Forelimb muscle (tissue), 1 donor: ENCODE measurements around the gene NLGN1. TPM values are rescaled to one million over a fixed set of nuclear protein-coding genes. Genes with fewer than 3 reads are reported as not detected.
A peak's percentile ranks its signal among the peaks of the same experiment; 100 is the strongest.
"Not testable (repeated sequence)": the region's sequence is repeated elsewhere in the genome, so short reads cannot be mapped to it uniquely, and the experiment has no call there.

Source experiments
- DNase-seq: peaks from one replicate; pipeline ENCODE4 v3.0.0-alpha.2; 2013; ENCODE audit warnings: low read depth
- polyA plus RNA-seq: library from polyadenylated mRNA; unstranded; fragments of 120-200 nt; gene quantifications from one replicate; pipeline ENCODE4 v1.2.1, GENCODE V29; 2013; ENCODE audit not compliant: insufficient read length

NLGN1 gene
- polyA plus RNA-seq, 1 donor, result 1.5 TPM

DNA sequence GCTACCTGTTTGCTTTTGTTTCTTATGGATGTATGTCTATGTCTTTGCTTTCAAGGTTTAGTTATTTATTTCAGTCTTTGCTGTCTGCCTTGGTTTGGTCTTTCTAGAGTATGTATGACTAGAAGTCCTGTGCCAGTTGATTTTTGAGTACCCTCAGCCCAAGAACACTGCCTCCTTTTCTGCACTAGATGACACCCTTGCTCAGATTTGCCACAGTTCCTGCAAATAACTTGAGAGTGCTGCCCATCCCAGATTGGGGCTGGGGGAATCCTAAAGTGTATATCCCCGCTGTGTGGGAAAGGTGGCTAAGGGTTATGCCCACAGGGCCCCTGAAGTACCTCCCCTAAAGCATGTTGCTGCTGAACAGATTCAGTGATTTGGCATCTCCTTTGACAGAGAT is 32.0 kb downstream of the NLGN1 start:
- DNase-seq, result no peak

- no peak for DNase-seq
Observed at GRCh38 chr3:173430576-173430975, 33.0 kb downstream of the NLGN1 start.

GRCh38 chr3:173439004-173439403 is 41.5 kb downstream of the NLGN1 start:
- DNase-seq, result no peak

DNA sequence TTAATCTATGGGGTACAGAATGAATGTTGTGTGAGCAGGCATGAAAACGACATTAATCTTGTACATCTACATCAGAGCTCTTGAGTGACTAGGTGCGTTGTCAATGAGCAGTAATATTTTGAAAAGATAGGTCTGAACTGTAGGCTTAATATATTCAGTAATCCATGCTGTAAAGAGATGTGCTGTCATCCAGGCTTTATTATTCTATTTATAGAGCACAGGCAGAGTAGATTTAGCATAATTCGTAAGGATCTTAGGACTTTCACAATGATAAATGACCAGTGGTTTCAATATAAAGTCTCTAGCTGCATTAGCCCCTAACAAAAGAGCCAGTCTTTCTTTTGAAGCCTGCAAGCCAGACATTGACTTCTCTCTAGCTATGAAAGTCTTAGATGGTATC is 43.0 kb downstream of the NLGN1 start:
- no peak for DNase-seq

DNA sequence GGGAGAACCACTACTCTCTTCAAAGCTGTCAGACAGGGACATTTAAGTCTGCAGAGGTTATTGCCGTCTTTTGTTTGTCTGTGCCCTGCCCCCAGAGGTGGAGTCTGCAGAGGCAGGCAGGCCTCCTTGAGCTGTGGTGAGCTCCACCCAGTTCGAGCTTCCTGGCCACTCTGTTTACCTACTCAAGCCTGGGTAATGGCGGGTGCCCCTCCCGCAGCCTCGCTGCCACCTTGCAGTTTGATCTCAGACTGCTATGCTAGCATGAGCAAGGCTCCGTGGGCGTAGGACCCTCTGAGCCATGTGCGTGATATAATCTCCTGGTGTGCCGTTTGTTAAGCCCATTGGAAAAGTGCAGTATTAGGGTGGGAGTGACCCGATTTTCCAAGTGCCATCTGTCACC is 54.0 kb downstream of the NLGN1 start:
- not testable (repeated sequence) for DNase-seq

GRCh38 chr3:173463250-173463649 is 65.7 kb downstream of the NLGN1 start:
- no peak for DNase-seq

DNA sequence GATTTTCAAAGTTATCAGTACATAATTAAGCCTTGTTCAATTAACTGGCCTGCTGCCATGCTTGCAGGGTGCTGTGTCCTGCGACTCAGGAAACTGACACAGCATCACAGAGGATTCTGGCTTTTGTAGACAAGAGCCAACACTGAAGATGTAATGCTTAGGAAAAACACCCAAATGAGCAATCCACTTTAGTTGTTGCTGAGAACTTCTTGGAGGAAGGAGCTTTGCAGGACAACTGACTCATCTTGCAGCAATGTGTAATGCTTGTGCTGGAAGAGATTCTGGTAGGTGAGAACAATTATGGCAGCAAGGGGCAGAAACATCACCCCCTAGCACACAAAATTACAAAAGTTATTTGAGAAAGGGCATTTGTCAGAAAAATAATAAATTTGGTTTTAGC is 67.6 kb downstream of the NLGN1 start:
- DNase-seq, result no peak

DNA sequence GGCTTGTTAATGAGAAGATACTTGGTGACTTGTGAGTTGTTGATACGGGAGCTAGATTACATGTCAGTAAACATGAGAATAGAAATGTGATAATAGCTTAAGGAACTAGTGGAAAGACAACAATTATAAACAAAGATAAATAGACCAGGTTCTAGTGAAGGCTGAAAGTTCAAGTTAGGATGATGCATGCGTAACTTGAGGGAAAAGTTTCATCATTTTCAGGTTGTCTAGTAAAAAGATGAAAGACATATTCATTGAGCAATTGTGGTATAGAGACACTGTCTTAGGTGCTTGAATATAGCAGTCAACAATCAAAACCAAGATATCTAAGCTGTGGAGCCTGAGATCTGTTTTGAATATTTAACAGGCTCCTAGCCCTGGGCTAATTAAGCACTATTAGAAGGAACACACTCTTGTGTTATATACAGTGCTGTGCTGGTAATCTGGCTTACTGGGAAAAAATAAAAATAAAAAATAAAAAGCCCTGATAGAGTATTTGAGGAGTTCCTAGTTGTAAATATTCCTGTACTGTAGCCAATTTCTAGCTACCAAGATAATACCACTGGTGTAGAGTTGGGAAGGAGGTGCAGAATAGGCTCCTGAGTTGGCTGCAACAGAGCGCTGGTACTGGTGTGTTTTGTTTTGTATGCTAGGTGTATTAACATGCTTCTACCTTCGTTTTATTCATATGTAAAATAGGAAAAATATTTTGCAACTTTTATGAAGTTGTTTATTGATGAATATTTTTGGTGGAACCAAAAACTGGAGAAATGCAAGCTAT is 68.5 kb downstream of the NLGN1 start:
- no peak for DNase-seq

DNA sequence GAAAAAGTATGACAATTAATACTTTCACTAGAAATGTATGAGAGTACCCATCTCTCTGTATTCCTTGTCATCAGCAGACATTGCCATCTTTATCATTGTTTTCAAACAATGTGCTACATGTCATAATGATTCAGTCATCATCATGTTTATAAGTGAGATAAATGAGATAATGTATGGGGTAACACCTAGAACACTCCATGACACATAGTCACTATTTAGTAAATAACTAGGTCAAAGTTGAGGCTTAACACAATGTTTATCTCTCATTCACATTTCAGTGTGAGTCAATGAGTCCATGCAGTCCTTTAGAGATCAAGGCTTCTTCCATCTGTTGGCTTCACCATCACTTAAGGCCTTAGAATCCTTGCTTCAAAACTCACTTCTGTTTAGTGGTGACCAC is 70.0 kb downstream of the NLGN1 start:
- DNase-seq, result no peak

GRCh38 chr3:173473237-173473636 is 75.7 kb downstream of the NLGN1 start:
- no peak for DNase-seq

GRCh38 chr3:173479301-173479700 is 81.8 kb downstream of the NLGN1 start:
- no peak for DNase-seq

DNA sequence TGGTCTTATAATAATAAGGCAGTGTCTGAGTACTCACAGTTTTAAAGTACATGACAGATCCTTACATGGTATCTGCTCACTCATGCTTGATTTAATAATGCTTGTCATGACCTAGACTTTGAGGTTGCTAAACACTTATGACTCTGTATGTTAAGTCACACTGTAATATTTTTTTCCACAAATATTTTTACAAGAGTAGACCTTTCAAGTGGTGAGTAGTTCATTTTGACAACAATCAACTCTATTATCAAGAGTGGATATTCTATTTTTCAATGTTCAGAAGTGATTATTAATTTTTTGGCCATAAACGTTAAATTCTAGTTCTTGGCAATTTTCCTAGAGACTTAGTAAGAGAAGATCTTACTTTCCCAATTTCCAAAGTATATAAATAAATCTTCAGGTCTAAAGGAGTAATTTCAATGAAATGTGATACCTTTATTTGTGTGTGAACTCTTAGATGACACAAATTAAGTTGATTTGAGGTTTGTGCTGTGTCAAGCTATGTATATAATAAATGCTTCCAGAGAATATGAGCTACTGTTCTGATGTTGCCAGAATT is 104.5 kb downstream of the NLGN1 start:
- no peak for DNase-seq

GRCh38 chr3:173502983-173503568 is 105.5 kb downstream of the NLGN1 start:
- DNase-seq, result peak; percentile 60

DNA sequence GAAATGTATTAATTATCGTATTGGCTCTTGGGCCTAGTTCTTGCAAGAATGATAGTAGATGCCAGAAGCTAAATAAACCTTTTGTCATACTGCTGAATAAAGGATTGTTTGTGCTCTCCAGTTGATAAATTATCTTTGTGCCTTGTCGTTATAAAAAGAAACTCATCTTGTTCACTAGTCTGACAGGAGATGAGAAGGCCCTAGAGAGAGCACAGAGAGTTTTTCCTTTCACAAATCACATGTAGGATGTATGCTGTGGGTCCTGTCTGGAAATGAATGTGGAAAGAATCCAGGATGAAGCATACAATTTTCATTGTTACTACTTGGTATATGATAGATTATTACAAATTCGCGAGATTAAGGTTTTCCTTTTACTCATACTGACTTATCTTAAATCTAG is 113.0 kb downstream of the NLGN1 start:
- no peak for DNase-seq

GRCh38 chr3:173513123-173513522 is 115.6 kb downstream of the NLGN1 start:
- DNase-seq, result no peak

DNA sequence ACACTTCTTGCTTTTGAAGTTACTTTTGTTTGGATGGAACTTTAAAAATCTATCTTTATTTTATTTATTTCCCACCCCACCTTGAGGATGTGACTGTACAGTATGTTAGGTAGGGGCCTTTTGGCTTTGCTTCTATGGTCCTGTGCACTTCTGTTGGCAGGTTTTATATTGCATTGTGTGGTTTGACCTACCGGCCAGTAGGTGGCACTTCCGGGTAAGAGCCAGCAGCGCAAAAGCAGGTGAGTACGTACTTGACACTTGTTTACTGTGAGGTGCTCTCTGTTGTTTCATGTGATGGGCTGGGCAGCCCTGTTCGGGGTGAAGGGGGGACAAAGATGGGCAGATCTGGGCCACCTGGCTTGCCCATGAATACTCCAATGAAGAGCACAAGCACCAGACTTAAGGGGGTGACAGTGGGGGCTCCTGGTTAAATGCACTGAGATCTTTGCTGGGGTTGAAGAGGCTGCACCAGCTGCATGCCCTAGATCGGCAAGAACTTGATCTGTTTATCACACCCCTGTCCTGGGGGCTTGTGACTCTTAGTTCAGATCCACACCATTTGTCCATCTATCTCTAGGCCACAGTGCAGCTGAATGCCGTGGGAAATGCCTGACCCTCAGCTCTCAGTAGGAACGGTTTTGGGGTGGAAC is 131.6 kb downstream of the NLGN1 start:
- DNase-seq, result no peak

DNA sequence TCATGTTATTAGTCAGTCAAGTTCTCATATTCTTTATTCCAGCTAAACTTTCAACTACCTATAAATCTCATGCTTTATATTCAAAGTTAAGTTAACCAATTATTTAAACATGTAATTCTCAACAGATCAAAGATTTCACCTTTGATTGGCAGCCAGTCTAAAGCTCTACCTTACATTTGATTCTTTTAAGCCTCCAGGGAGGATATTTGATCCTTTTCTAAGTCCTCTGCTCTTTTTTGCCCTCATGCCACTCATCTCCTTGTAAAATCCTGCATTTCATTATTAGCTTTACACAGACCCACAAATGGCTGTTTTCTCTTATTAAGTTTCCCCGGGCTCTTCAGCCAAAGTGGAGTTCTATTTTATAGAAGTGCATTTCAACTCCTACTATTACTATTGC is 134.1 kb downstream of the NLGN1 start:
- DNase-seq, result no peak

- DNase-seq, result no peak
Observed at GRCh38 chr3:173538410-173538809, 140.9 kb downstream of the NLGN1 start.

DNA sequence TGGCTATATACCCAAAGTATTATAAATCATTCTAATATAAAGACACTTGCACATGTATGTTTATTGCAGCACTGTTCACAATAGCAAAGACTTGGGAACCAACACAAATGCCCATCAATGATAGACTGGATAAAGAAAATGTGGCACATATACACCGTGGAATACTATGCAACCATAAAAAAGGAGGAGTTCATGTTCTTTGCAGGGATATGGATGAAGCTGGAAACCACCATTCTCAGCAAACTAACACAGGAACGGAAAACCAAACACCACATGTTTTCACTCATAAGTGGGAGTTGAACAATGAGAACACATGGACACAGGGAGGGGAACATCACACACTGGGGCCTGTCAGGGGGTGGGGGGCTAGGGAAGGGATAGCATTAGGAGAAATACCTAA is 148.0 kb downstream of the NLGN1 start:
- not testable (repeated sequence) for DNase-seq

- no peak for DNase-seq
Observed at GRCh38 chr3:173547070-173547469, 149.5 kb downstream of the NLGN1 start.

GRCh38 chr3:173548261-173548660 is 150.7 kb downstream of the NLGN1 start:
- no peak for DNase-seq

GRCh38 chr3:173552526-173552925 is 155.0 kb downstream of the NLGN1 start:
- DNase-seq, result no peak
